Suppressor macrophage (primary cell): Measurements from ENCODE around the gene PSMA7.
"Not testable (repeated sequence)": the region's sequence is repeated elsewhere in the genome, so short reads cannot be mapped to it uniquely, and the experiment has no call there.

Source experiments
- DNase-seq, 4 experiments: peaks; one replicate each; pipeline ENCODE4 v3.0.0-alpha.2; 2020 to 2022

PSMA7 gene

GRCh38 chr20:62119115-62119514, 24.1 kb downstream of the PSMA7 start:
- DNase-seq: no peak

- no peak for DNase-seq
These were observed 24.8 kb downstream of the PSMA7 start for GRCh38 chr20:62118113-62119043.

GRCh38 chr20:62117658-62118057, 25.5 kb downstream of the PSMA7 start:
- DNase-seq: no peak

GRCh38 chr20:62117362-62117646, 25.9 kb downstream of the PSMA7 start:
- no peak for DNase-seq

- DNase-seq: no peak
These were observed 26.4 kb downstream of the PSMA7 start for GRCh38 chr20:62116558-62117361.

DNA sequence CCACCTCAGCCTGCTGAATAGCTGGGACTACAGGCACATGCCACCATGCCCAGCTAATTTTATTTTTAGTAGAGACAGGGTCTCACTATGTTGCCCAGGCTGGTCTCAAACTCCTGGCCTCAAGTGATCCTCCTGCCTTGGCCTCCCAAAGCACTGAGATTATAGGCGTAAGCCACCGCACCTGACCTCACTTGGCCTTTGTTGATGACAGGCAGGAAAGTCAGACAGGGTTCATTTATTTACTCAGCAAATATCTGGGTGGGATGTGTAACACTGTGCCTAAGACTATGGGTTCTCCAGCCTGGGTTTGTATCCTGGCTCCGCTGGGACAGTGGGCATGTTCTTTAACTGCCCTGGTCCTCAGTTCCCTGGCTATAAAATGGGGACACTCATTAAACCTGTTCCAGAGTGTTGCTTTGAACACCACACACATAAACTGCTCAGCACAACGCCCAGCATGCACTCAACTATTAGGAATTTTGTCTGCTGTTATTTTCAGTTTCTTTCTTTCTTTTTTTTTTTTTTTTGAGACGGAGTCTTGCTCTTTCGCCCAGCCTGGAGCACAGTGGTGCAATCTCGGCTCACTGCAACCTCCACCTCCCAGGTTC, 27.3 kb downstream of the PSMA7 start:
- not testable (repeated sequence) for DNase-seq

DNA sequence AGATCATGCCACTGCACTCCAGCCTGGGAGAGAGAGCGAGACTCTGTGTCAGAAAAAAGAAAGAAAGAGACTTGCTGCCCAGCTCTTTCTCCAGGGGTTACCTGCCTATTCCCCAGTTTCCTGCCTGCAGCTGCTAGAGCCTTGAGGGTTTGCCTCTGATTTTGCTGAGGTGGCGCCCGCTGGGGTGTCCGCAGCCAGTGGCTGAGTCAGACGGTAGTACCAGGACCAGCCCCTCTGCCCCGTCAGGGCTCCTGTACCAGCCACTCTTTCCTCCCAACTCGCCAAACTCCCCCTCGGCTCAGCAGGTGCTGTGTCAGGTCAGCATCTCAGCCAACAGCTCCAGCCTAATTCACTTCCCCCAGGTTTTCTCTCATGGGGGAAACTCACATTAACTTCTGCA, 28.3 kb downstream of the PSMA7 start:
- DNase-seq: no peak

- DNase-seq: no peak
These were observed 30.8 kb downstream of the PSMA7 start for GRCh38 chr20:62112368-62112767.

DNA sequence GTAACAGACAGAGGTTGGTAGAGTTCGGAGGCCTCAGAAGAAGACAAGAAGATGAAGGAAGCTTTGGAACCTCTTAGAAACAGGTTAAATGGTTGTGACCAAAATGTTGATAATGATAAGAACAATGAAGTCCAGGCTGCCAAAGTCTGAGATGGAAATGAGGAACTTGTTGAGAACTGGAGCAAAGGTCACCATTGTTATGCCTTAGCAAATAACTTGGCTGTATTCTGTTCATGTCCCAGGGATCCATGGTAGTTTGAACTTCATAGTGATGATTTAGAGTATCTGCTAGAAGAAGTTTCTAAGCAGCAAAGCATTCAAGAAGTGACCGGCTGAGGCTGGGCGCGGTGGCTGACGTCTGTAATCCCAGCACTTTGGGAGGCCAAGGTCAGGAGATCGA, 32.0 kb downstream of the PSMA7 start:
- peak in 1 of 4 experiments; percentile 7 for DNase-seq

- DNase-seq: no peak
These were observed 37.6 kb downstream of the PSMA7 start for GRCh38 chr20:62105592-62105991.

- DNase-seq: no peak
These were observed 38.3 kb downstream of the PSMA7 start for GRCh38 chr20:62104791-62105345.

DNA sequence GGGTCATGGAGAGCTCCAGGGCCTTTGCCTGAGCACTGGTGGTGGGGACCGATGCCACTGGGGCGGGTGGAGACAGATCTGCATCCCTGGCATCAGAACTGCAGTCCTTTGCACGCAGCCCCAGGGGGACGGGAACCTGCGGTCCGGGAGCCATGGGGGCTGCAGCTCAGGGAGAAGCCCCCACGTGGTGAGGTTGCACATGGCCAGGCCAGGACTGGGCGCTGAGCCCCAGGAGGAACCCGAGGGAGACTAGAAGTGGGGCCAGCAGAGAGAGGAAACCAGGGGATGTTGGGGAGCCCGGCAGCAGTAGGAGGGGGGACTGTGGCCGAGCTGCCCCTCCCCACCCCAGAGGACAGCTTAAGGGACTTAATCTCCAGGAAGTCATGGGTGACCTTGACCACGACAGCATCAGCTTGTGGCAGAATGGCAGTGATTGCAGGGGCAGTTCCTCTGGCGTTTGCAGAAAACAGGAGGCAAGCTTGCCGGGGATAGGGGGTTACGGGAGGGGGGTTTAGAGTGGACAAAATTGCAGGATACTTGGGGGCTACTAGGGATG, 38.9 kb downstream of the PSMA7 start:
- no peak for DNase-seq

- DNase-seq: no peak
These were observed 39.5 kb downstream of the PSMA7 start for GRCh38 chr20:62103508-62104233.

DNA sequence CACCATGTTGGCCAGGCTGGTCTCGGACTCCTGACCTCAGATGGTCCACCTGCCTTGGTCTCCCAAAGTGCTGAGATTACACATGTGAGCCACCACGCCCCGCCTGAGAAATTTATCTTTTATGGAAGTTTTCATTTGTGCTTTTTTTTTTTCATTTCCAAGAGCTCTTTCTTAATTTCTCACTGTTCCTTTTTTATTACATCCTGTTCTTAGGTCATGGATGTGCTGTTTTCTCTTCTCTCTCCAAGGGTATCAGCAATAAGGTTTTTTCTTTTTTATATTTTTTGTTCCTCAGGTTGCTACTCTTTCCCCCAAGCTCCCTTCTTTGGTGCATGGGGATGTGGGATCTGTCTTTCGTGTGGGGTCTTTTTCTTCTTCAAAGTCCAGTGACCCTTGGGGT, 42.1 kb downstream of the PSMA7 start:
- DNase-seq: no peak

GRCh38 chr20:62097881-62098407, 45.2 kb downstream of the PSMA7 start:
- DNase-seq: no peak

GRCh38 chr20:62096421-62097380, 46.5 kb downstream of the PSMA7 start:
- no peak for DNase-seq

GRCh38 chr20:62089393-62089792, 53.8 kb downstream of the PSMA7 start:
- DNase-seq: no peak

- peak; percentile 34 to 70 (median 44) for DNase-seq
These were observed 54.7 kb downstream of the PSMA7 start for GRCh38 chr20:62088258-62089127.

DNA sequence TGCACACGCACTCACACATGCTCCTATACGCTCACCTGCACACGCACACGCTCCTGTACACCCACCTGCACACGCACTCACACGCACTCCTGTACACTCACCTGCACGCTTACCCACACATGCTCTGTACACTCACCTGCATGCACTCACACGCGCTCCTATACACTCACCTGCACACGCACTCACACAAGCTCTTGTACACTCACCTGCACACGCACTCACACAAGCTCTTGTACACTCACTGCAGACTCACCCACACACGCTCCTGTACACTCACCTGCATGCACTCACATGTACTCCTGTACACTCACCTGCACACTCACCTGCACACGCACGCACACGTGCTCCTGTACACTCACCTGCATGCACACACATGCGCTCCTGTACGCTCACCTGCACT, 55.6 kb downstream of the PSMA7 start:
- DNase-seq: no peak

DNA sequence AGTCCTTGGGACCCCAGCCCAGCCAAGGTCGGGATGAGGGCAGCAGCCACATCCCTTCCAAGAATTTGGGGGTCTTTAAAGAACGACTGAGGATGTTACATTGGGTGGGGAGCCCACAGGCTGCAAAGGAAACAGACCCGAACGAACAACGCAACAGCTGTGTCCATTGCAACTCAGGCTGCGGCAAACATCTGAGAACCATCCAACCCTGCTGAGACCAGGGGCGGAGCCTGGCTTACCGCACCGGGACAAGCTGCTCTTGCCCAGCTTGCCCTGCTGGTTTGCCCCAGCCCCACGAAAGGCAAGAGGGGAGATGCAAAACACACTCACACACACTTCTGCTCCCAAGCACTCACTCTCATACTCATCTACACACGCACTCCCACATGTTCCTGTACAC, 56.0 kb downstream of the PSMA7 start:
- DNase-seq: no peak
